Measurements from ENCODE around the gene SGTA. TPM values are rescaled to one million over a fixed set of nuclear protein-coding genes. Genes with fewer than 3 reads are reported as not detected.

Gene SGTA
- total RNA-seq, 1 experiment from 2014 or later, result 109 TPM

DNA sequence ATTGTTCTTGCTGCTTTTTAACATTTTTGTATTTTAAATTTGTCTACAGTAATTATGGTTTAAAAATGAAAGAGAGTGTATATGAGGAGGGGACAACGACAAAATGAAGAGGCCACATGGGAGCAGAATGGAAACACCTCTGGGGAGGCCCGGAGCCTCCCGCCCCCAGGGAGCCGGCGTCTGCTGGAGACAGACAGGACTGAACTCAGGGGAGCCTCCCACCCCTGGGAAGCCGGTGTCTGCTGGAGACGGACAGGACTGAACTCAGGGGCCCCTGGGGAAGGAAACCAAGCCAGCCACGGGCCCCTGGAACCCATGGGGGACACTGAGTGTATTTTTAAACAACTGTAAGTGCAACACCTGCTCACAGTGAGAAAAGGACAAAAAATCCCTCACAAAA lies 26.6 kb downstream of the SGTA start:
- CTCF ChIA-PET, result no interaction called here

DNA sequence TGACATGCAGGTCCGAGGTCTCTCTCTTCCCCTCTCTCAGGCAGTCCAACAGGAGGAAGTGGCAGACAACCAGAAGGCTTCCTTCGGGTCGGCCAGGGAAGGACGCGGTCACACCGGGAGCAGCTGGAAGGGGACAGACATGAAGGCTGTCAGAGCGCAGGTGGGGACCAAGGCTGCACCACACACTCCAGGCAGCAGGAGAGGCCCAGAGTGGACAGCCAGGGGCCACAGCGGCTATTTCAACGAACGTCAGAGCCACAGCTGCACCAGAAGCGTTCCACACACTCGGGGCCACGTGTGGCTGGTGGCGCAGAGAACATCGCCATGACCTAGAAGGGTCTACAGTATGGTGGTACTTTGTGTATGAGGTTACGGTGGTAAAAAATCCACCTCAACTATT lies 27.3 kb downstream of the SGTA start:
- H3K27ac ChIP-seq (ENCODE audit: low read depth, low read length), result no peak overlapping the region
- no peak for DNase-seq (ENCODE audit: low read depth, low spot score)
- no peak for TF ChIP-seq CBX3 (IDR thresholded peaks at IDR 0.05; ENCODE audit: low read depth)
- TF ChIP-seq TCF7L2 (IDR thresholded peaks at IDR 0.05; ENCODE audit: borderline replicate concordance, extremely low read depth, insufficient read depth, insufficient read length), result no peak
- no peak for TF ChIP-seq POLR2AphosphoS5 (IDR thresholded peaks at IDR 0.05; ENCODE audit: low read depth, low read length)
- TF ChIP-seq, protein P1, sequence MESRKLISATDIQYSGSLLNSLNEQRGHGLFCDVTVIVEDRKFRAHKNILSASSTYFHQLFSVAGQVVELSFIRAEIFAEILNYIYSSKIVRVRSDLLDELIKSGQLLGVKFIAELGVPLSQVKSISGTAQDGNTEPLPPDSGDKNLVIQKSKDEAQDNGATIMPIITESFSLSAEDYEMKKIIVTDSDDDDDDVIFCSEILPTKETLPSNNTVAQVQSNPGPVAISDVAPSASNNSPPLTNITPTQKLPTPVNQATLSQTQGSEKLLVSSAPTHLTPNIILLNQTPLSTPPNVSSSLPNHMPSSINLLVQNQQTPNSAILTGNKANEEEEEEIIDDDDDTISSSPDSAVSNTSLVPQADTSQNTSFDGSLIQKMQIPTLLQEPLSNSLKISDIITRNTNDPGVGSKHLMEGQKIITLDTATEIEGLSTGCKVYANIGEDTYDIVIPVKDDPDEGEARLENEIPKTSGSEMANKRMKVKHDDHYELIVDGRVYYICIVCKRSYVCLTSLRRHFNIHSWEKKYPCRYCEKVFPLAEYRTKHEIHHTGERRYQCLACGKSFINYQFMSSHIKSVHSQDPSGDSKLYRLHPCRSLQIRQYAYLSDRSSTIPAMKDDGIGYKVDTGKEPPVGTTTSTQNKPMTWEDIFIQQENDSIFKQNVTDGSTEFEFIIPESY (IDR thresholded peaks at IDR 0.05; ENCODE audit: extremely low read depth, insufficient replicate concordance, low read length), result no peak
- TF ChIP-seq POLR2A (IDR thresholded peaks at IDR 0.05; ENCODE audit: borderline replicate concordance, extremely low read depth, insufficient read depth, insufficient read length), result no peak
- TF ChIP-seq SP1 (IDR thresholded peaks at IDR 0.05; ENCODE audit: low read depth), result no peak
- no peak for TF ChIP-seq EZH2phosphoT487 (IDR thresholded peaks at IDR 0.05; ENCODE audit: borderline replicate concordance)
- no peak for TF ChIP-seq SRF (IDR thresholded peaks at IDR 0.05; ENCODE audit: low read depth)
- TF ChIP-seq, protein P2, sequence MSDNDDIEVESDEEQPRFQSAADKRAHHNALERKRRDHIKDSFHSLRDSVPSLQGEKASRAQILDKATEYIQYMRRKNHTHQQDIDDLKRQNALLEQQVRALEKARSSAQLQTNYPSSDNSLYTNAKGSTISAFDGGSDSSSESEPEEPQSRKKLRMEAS (IDR thresholded peaks at IDR 0.05), result no peak
- TF ChIP-seq SIN3A (IDR thresholded peaks at IDR 0.05; ENCODE audit: low read depth), result no peak
- TF ChIP-seq EZH2 (IDR thresholded peaks at IDR 0.05), result no peak
- TF ChIP-seq CEBPB (IDR thresholded peaks at IDR 0.05; ENCODE audit: low read depth), result no peak
- TF ChIP-seq, protein P3, sequence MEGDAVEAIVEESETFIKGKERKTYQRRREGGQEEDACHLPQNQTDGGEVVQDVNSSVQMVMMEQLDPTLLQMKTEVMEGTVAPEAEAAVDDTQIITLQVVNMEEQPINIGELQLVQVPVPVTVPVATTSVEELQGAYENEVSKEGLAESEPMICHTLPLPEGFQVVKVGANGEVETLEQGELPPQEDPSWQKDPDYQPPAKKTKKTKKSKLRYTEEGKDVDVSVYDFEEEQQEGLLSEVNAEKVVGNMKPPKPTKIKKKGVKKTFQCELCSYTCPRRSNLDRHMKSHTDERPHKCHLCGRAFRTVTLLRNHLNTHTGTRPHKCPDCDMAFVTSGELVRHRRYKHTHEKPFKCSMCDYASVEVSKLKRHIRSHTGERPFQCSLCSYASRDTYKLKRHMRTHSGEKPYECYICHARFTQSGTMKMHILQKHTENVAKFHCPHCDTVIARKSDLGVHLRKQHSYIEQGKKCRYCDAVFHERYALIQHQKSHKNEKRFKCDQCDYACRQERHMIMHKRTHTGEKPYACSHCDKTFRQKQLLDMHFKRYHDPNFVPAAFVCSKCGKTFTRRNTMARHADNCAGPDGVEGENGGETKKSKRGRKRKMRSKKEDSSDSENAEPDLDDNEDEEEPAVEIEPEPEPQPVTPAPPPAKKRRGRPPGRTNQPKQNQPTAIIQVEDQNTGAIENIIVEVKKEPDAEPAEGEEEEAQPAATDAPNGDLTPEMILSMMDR (IDR thresholded peaks at IDR 0.05 in 2 of 3, conservative IDR thresholded peaks at IDR 0.05 in 1 of 3; ENCODE audit: borderline replicate concordance in 1 of 3, insufficient read depth in 1 of 3, low read depth in 2 of 3, low read length in 2 of 3), result no peak
- no peak for TF ChIP-seq FOSL1 (IDR thresholded peaks at IDR 0.05; ENCODE audit: low read depth)
- TF ChIP-seq RAD21 (IDR thresholded peaks at IDR 0.05; ENCODE audit: low read depth), result no peak
- H3K9me2 ChIP-seq (ENCODE audit: insufficient read depth), result no peaks in the 10 kb centered on the region
- H3K36me3 ChIP-seq (ENCODE audit: control insufficient read depth in 1 of 2, insufficient read depth in 2 of 2, low read length in 2 of 2), result peaks cover 10 to 29% of the 10 kb centered on the region in 2 experiments; a peak in 3 of 4 replicates
- no peaks in the 10 kb centered on the region for H3K27me3 ChIP-seq (ENCODE audit: insufficient read depth, low read length)
- intact Hi-C loops (cut with micrococcal nuclease), result no loop called here
- no peak overlapping the region for H3K4me2 ChIP-seq (ENCODE audit: low read length)
- ChIA-PET RAD21 (ENCODE audit: low non-redundant PET in 1 of 2, low total read pairs in 2 of 2, uncharacterized antibody in 2 of 2, unreplicated experiment in 2 of 2) (no interaction called here), CTCF (no interaction called here), POLR2A (no interaction called here)
- no peaks in the 10 kb centered on the region for H3K9me3 ChIP-seq (ENCODE audit: control insufficient read depth in 1 of 2, insufficient read depth in 1 of 2, low read depth in 1 of 2, low read length in 2 of 2)
- no peaks in the 10 kb centered on the region for H4K20me1 ChIP-seq (ENCODE audit: insufficient read depth)
- no peak overlapping the region for H3K9ac ChIP-seq (ENCODE audit: low read length)
- no TSS peak for BruUV-seq (replicated peaks)
- no peaks in the 10 kb centered on the region for H3K79me2 ChIP-seq (ENCODE audit: insufficient read depth, low read length)
- no peaks in the 10 kb centered on the region for H3K4me1 ChIP-seq (ENCODE audit: control insufficient read depth in 1 of 2, insufficient read depth in 2 of 2, low read length in 2 of 2)
- ATAC-seq, result no peak
- H2AFZ ChIP-seq (ENCODE audit: low read depth, low read length, poor library complexity, severe bottlenecking), result no peak overlapping the region
- no peak overlapping the region for H3K4me3 ChIP-seq (replicated peaks in 1 of 2; ENCODE audit: low read depth in 1 of 2, low read length in 2 of 2)

More for the DNA sequence above, 26.6 kb downstream of the SGTA start:
- Histone ChIP-seq H3K4me2 (ENCODE audit: low read length) (no peak overlapping the region), H3K36me3 (ENCODE audit: control insufficient read depth in 1 of 2, insufficient read depth in 2 of 2, low read length in 2 of 2) (peaks cover 10 to 34% of the 10 kb centered on the region in 2 experiments; a peak in 3 of 4 replicates), H3K27me3 (ENCODE audit: insufficient read depth, low read length) (no peaks in the 10 kb centered on the region), H3K27ac (ENCODE audit: low read depth, low read length) (no peak overlapping the region), H3K79me2 (ENCODE audit: insufficient read depth, low read length) (no peaks in the 10 kb centered on the region), H3K9me3 (ENCODE audit: control insufficient read depth in 1 of 2, insufficient read depth in 1 of 2, low read depth in 1 of 2, low read length in 2 of 2) (no peaks in the 10 kb centered on the region), H3K4me1 (ENCODE audit: control insufficient read depth in 1 of 2, insufficient read depth in 2 of 2, low read length in 2 of 2) (no peaks in the 10 kb centered on the region), H3K4me3 (replicated peaks in 1 of 2; ENCODE audit: low read depth in 1 of 2, low read length in 2 of 2) (no peak overlapping the region), H2AFZ (ENCODE audit: low read depth, low read length, poor library complexity, severe bottlenecking) (no peak overlapping the region), H3K9me2 (ENCODE audit: insufficient read depth) (no peaks in the 10 kb centered on the region), H3K9ac (ENCODE audit: low read length) (no peak overlapping the region), H4K20me1 (ENCODE audit: insufficient read depth) (no peaks in the 10 kb centered on the region)
- no peak for ATAC-seq
- intact Hi-C loops (cut with micrococcal nuclease), result no loop called here
- DNase-seq (ENCODE audit: low read depth, low spot score), result no peak
- POLR2A ChIA-PET, result no interaction called here
- TF ChIP-seq POLR2A (IDR thresholded peaks at IDR 0.05; ENCODE audit: borderline replicate concordance, extremely low read depth, insufficient read depth, insufficient read length), result no peak
- TF ChIP-seq SP1 (IDR thresholded peaks at IDR 0.05; ENCODE audit: low read depth), result no peak
- no peak for TF ChIP-seq FOSL1 (IDR thresholded peaks at IDR 0.05; ENCODE audit: low read depth)
- no peak for TF ChIP-seq EGR1 (IDR thresholded peaks at IDR 0.05; ENCODE audit: low read depth)
- TF ChIP-seq RAD21 (IDR thresholded peaks at IDR 0.05; ENCODE audit: low read depth), result no peak
- no TSS peak for BruUV-seq (replicated peaks)
- RAD21 ChIA-PET (ENCODE audit: low non-redundant PET in 1 of 2, low total read pairs in 2 of 2, uncharacterized antibody in 2 of 2, unreplicated experiment in 2 of 2), result no interaction called here

Measured in HCT116 (cell line).